Retinal pigment epithelial cell (primary cell): Measurements from ENCODE around the gene SLC25A3.

Experiments
- DNase-seq: peaks from one replicate; pipeline ENCODE4 v3.0.0-alpha.2; 2010; ENCODE audit warnings: low read depth
- H3K4me3 ChIP-seq: 2 replicates; pipeline ENCODE4 v1.5.1; 2011; ENCODE audit warnings: mild to moderate bottlenecking, low read length, control low read depth, moderate library complexity
- CTCF ChIP-seq: conservative IDR thresholded peaks from 2 replicates; pipeline ENCODE4 v1.5.1; 2011; ENCODE audit warnings: low read depth, low read length, control low read depth, inconsistent platforms

Gene SLC25A3

GRCh38 chr12:98579347-98579746 lies 14.1 kb upstream of the SLC25A3 start:
- no peak for DNase-seq
- no peak for TF ChIP-seq CTCF
- H3K4me3 ChIP-seq, result no peak overlapping the region

- no peak for TF ChIP-seq CTCF
- H3K4me3 ChIP-seq, result no peak overlapping the region
- DNase-seq, result no peak
Observed at GRCh38 chr12:98579835-98580234, 13.7 kb upstream of the SLC25A3 start.

GRCh38 chr12:98580695-98581094 lies 12.8 kb upstream of the SLC25A3 start:
- TF ChIP-seq CTCF, result no peak

GRCh38 chr12:98581101-98581500 lies 12.4 kb upstream of the SLC25A3 start:
- DNase-seq, result no peak
- no peak overlapping the region for H3K4me3 ChIP-seq
- no peak for TF ChIP-seq CTCF

More at GRCh38 chr12:98580695-98581094, 12.8 kb upstream of the SLC25A3 start:
- H3K4me3 ChIP-seq, result no peak overlapping the region
- DNase-seq, result no peak

GRCh38 chr12:98582093-98582492 lies 11.4 kb upstream of the SLC25A3 start:
- DNase-seq, result no peak
- H3K4me3 ChIP-seq, result no peak overlapping the region
- no peak for TF ChIP-seq CTCF

GRCh38 chr12:98587084-98587483 lies 6.4 kb upstream of the SLC25A3 start:
- TF ChIP-seq CTCF, result no peak
- H3K4me3 ChIP-seq, result no peak overlapping the region
- DNase-seq, result no peak

- DNase-seq, result no peak
- TF ChIP-seq CTCF, result no peak
- no peak overlapping the region for H3K4me3 ChIP-seq
Observed at GRCh38 chr12:98591209-98591608, 2.3 kb upstream of the SLC25A3 start.
